Left hindlimb (tissue), 1 donor: ENCODE measurements around the gene SMOC2.
A peak's percentile ranks its signal among the peaks of the same experiment; 100 is the strongest.

Experiments
- DNase-seq: peaks from one replicate; pipeline ENCODE4 v3.0.0-alpha.2; 2018

Gene SMOC2

GRCh38 chr6:168415993-168416530 is 24.9 kb upstream of the SMOC2 start:
- no peak for DNase-seq

GRCh38 chr6:168416531-168416930 is 24.5 kb upstream of the SMOC2 start:
- DNase-seq: no peak

GRCh38 chr6:168417191-168417590 is 23.8 kb upstream of the SMOC2 start:
- DNase-seq: no peak

GRCh38 chr6:168417679-168418557 is 23.1 kb upstream of the SMOC2 start:
- DNase-seq: no peak

GRCh38 chr6:168418711-168419121 is 22.3 kb upstream of the SMOC2 start:
- peak; percentile 57 for DNase-seq

GRCh38 chr6:168419569-168419968 is 21.4 kb upstream of the SMOC2 start:
- no peak for DNase-seq

GRCh38 chr6:168420084-168420483 is 20.9 kb upstream of the SMOC2 start:
- DNase-seq: no peak

- no peak for DNase-seq
Observed at GRCh38 chr6:168420706-168421105, 20.3 kb upstream of the SMOC2 start.

- DNase-seq: no peak
Observed at GRCh38 chr6:168427184-168427583, 13.8 kb upstream of the SMOC2 start.

- no peak for DNase-seq
Observed at GRCh38 chr6:168428052-168428826, 12.7 kb upstream of the SMOC2 start.

- no peak for DNase-seq
Observed at GRCh38 chr6:168428863-168429262, 12.1 kb upstream of the SMOC2 start.

- DNase-seq: no peak
Observed at GRCh38 chr6:168432196-168432595, 8.8 kb upstream of the SMOC2 start.

GRCh38 chr6:168433898-168434297 is 7.1 kb upstream of the SMOC2 start:
- no peak for DNase-seq

GRCh38 chr6:168434505-168434904 is 6.5 kb upstream of the SMOC2 start:
- no peak for DNase-seq

GRCh38 chr6:168437751-168438150 is 3.2 kb upstream of the SMOC2 start:
- no peak for DNase-seq

GRCh38 chr6:168438783-168439520 is 2.0 kb upstream of the SMOC2 start:
- DNase-seq: no peak

GRCh38 chr6:168439794-168440450 is 1.1 kb upstream of the SMOC2 start:
- no peak for DNase-seq

- DNase-seq: no peak
Observed at GRCh38 chr6:168441434-168442391, 729 bp downstream of the SMOC2 start.

- DNase-seq: no peak
Observed at GRCh38 chr6:168442646-168443045, 1.7 kb downstream of the SMOC2 start.

GRCh38 chr6:168447282-168447681 is 6.3 kb downstream of the SMOC2 start:
- no peak for DNase-seq

- no peak for DNase-seq
Observed at GRCh38 chr6:168447700-168448099, 6.7 kb downstream of the SMOC2 start.
